ENCODE measurements around the gene ADSS2. TPM values are rescaled to one million over a fixed set of nuclear protein-coding genes. Genes with fewer than 3 reads are reported as not detected.

Gene ADSS2
- total RNA-seq, 4 donors from 2014 or later = 8.0 to 18.4 (median 9.9) TPM

- no peaks in the 10 kb centered on the region for H3K36me3 ChIP-seq
- in situ Hi-C loops (cut with MboI; ENCODE audit: low sequenced_read_pairs in 4 of 4) (loop anchor here in 3 of 4 donors (5.0 to 25.0 kb wide), 4 partner anchors 196 to 561 kb away; partner anchors contain the start of gene DESI2 (in 2 of the 3)), intact Hi-C loops (cut with DNase I; ENCODE audit: low total_unique reads) (loop anchor here (5.0 to 10.0 kb wide), 2 partner anchors 384 to 404 kb away; partner anchors contain the start of gene COX20)
- DNase-seq = peak in 1 of 2 donors; percentile 39
- peak; percentile 30 to 34 for ATAC-seq
- H3K4me3 ChIP-seq = peak overlapping the region; percentile 89 to 99 (median 94)
- peak overlapping the region; percentile 96 to 99 (median 98) for H3K27ac ChIP-seq
- peak; percentile 22 to 26 for TF ChIP-seq POLR2A (IDR thresholded peaks at IDR 0.05)
- TF ChIP-seq CTCF (IDR thresholded peaks at IDR 0.05 in 4 of 5, conservative IDR thresholded peaks at IDR 0.05 in 1 of 5) = no peak
- no peaks in the 10 kb centered on the region for H3K27me3 ChIP-seq
- H3K9me3 ChIP-seq = no peaks in the 10 kb centered on the region
- peaks cover 33 to 37% of the 10 kb centered on the region in 2 donors for H3K4me1 ChIP-seq
These were observed 841 bp downstream of the ADSS2 start for GRCh38 chr1:244450597-244451538.

- Histone ChIP-seq H3K9me3 (no peaks in the 10 kb centered on the region), H3K36me3 (no peaks in the 10 kb centered on the region), H3K4me1 (peaks cover 41 to 42% of the 10 kb centered on the region in 2 donors), H3K27me3 (no peaks in the 10 kb centered on the region), H3K27ac (peak overlapping the region; percentile 96 to 99 (median 98)), H3K4me3 (peak overlapping the region; percentile 89 to 99 (median 94))
- no peak for TF ChIP-seq POLR2A (IDR thresholded peaks at IDR 0.05)
- no peak for TF ChIP-seq CTCF (IDR thresholded peaks at IDR 0.05 in 4 of 5, conservative IDR thresholded peaks at IDR 0.05 in 1 of 5)
- in situ Hi-C loops (cut with MboI; ENCODE audit: low sequenced_read_pairs in 4 of 4) = loop anchor here in 3 of 4 donors (5.0 to 25.0 kb wide), 4 partner anchors 197 to 562 kb away; partner anchors contain the start of gene DESI2 (in 2 of the 3)
- ATAC-seq (no peak), DNase-seq (no peak)
- intact Hi-C loops (cut with DNase I; ENCODE audit: low total_unique reads) = loop anchor here (5.0 to 10.0 kb wide), 2 partner anchors 385 to 403 kb away; partner anchors contain the start of gene COX20
These were observed 1.7 kb downstream of the ADSS2 start for GRCh38 chr1:244449936-244450508.

- H3K4me3 ChIP-seq = no peak overlapping the region
- H3K27ac ChIP-seq = peak overlapping the region in 2 of 4 donors; percentile 26 to 98
- H3K9me3 ChIP-seq = no peaks in the 10 kb centered on the region
- DNase-seq (no peak), ATAC-seq (no peak)
- H3K27me3 ChIP-seq = no peaks in the 10 kb centered on the region
- peaks cover 47 to 48% of the 10 kb centered on the region in 2 donors for H3K4me1 ChIP-seq
- H3K36me3 ChIP-seq = no peaks in the 10 kb centered on the region
- in situ Hi-C loops (cut with MboI; ENCODE audit: low sequenced_read_pairs in 4 of 4) (no loop called here), intact Hi-C loops (cut with DNase I; ENCODE audit: low total_unique reads) (no loop called here)
- no peak for TF ChIP-seq CTCF (IDR thresholded peaks at IDR 0.05 in 4 of 5, conservative IDR thresholded peaks at IDR 0.05 in 1 of 5)
- TF ChIP-seq POLR2A (IDR thresholded peaks at IDR 0.05) = no peak
These were observed 3.3 kb downstream of the ADSS2 start for GRCh38 chr1:244448279-244449036.

- in situ Hi-C loops (cut with MboI; ENCODE audit: low sequenced_read_pairs in 4 of 4) (no loop called here), intact Hi-C loops (cut with DNase I; ENCODE audit: low total_unique reads) (no loop called here)
These were observed 4.2 kb downstream of the ADSS2 start for GRCh38 chr1:244447552-244447951.

More at GRCh38 chr1:244447552-244447951, 4.2 kb downstream of the ADSS2 start:
- H3K4me1 ChIP-seq = peaks cover 46 to 48% of the 10 kb centered on the region in 2 donors
- TF ChIP-seq POLR2A (IDR thresholded peaks at IDR 0.05) (no peak), CTCF (IDR thresholded peaks at IDR 0.05 in 4 of 5, conservative IDR thresholded peaks at IDR 0.05 in 1 of 5) (no peak)
- no peaks in the 10 kb centered on the region for H3K27me3 ChIP-seq
- DNase-seq (no peak), ATAC-seq (no peak)
- H3K4me3 ChIP-seq = no peak overlapping the region
- H3K9me3 ChIP-seq = no peaks in the 10 kb centered on the region
- no peak overlapping the region for H3K27ac ChIP-seq
- H3K36me3 ChIP-seq = no peaks in the 10 kb centered on the region
